H1 (cell line): ENCODE data around the gene SMARCAL1. TPM values are rescaled to one million over a fixed set of nuclear protein-coding genes. Genes with fewer than 3 reads are reported as not detected.

ENCODE experiments used
- USF2 ChIP-seq: IDR thresholded peaks from 2 replicates; pipeline ENCODE4 v1.6.1; 2011; ENCODE audit warnings: low read length, improper control_type of control experiment
- polyA plus RNA-seq, 7 experiments: library from polyadenylated mRNA; depleted of rRNA in 3 of 7; stranded (reverse) in 5 of 7; unstranded in 2 of 7; fragments of >200 nt in 5 of 7; fragments of 200-250 nt in 2 of 7; gene quantifications; 1 replicate in 5 of 7; 2 replicates in 1 of 7; 4 replicates in 1 of 7; pipeline versions ENCODE4 v1.2.1 to v1.2.3, GENCODE V29; 2011 to 2013; ENCODE audit warnings: missing spikeins in 2 of 7, mixed read lengths in 2 of 7
- total RNA-seq: library from RNA; stranded (reverse); fragmentation: NEBNext Ultra II Directional; extraction: Animal tissue kit (Norgen Biotek cat#: 25700); gene quantifications from 2 replicates; pipeline ENCODE4 v1.2.1, GENCODE V29; 2021

SMARCAL1 gene
- total and polyA plus RNA-seq, 2 of the 8 experiments (the other 6 are each of a cell fraction or from before 2014, with no cell fraction given) = 17.6 to 17.9 TPM

GRCh38 chr2:216477283-216478035, 65.2 kb downstream of the SMARCAL1 start (continued):
- no peak for TF ChIP-seq USF2
